Measurements from ENCODE around the gene ELP1.
"Not testable (repeated sequence)": the region's sequence is repeated elsewhere in the genome, so short reads cannot be mapped to it uniquely, and the experiment has no call there.

Gene ELP1, protein sequence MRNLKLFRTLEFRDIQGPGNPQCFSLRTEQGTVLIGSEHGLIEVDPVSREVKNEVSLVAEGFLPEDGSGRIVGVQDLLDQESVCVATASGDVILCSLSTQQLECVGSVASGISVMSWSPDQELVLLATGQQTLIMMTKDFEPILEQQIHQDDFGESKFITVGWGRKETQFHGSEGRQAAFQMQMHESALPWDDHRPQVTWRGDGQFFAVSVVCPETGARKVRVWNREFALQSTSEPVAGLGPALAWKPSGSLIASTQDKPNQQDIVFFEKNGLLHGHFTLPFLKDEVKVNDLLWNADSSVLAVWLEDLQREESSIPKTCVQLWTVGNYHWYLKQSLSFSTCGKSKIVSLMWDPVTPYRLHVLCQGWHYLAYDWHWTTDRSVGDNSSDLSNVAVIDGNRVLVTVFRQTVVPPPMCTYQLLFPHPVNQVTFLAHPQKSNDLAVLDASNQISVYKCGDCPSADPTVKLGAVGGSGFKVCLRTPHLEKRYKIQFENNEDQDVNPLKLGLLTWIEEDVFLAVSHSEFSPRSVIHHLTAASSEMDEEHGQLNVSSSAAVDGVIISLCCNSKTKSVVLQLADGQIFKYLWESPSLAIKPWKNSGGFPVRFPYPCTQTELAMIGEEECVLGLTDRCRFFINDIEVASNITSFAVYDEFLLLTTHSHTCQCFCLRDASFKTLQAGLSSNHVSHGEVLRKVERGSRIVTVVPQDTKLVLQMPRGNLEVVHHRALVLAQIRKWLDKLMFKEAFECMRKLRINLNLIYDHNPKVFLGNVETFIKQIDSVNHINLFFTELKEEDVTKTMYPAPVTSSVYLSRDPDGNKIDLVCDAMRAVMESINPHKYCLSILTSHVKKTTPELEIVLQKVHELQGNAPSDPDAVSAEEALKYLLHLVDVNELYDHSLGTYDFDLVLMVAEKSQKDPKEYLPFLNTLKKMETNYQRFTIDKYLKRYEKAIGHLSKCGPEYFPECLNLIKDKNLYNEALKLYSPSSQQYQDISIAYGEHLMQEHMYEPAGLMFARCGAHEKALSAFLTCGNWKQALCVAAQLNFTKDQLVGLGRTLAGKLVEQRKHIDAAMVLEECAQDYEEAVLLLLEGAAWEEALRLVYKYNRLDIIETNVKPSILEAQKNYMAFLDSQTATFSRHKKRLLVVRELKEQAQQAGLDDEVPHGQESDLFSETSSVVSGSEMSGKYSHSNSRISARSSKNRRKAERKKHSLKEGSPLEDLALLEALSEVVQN (N-terminal part only)

DNA sequence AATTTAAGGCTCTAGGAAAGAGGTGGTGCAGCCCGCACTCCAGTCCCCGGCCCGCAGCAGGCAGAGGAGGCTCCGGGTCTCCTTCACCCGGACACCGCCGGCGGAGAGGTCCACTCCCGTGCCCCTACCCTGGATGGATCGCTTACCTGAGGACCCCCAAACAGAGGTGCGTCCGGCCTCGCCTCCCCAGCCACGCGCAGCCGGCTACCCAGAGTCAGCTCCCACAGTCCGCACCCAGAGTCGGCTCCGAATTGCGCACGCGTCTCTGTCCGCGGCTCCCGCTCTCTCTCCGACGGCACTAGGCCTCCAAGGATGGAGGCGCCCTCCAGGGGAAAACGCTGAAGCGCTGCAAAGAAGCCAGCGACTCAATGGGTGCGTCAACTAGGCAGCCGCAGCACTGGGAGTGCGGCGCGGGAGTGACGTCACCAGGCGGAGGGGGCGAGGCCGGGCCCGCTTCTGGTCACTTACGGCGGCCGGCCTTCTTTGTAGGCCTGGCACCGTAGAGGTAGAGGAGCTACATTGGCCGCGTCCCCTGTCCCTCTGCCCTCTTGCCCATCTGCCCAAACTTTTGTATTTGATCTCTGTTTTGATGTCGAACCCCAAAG is at the start of gene ELP1:
Gene ELP1 (minus strand): TSS at position 407 of the 605 bp plus-strand sequence. CDS start 2,978 bp downstream, outside the sequence.
- DNase-seq = peak; percentile 93

DNA sequence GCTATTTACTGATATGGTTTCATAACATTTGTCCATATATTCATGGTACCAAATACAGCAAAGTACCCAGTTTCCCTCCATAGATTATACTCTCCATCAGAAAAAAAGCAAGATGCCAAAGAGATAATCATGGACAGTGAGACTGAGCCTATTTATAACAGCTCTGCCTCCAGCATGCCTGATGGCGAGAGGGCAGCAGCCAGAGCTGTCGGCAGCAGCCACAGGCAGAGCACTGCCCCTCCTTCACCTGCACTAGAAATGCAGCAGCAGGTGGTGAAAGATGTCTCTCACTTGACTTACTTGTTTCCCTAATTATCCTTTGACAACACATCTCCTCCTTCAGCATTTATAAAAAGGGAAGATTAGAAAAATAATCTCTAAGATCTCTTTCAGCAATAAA is 47.0 kb upstream of the ELP1 start:
- no peak for DNase-seq

DNA sequence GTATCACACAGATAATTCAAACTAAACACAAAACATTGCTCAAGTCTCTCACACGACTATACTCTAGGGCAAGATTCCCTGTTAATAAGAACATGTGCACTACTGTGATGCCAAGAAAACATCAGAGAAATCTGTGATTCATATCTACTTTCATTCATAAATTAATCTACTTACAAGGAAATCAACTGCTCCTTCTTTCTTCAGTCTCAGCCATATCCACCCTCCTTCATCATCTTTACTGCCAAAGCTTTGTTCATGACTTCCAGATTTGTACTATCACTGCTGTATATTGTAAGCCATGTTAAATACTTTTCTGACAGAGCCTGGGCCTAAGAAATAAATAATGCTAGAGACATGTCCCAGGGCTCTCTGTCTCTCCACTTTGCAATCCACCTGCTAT is 44.3 kb upstream of the ELP1 start:
- DNase-seq = no peak

DNA sequence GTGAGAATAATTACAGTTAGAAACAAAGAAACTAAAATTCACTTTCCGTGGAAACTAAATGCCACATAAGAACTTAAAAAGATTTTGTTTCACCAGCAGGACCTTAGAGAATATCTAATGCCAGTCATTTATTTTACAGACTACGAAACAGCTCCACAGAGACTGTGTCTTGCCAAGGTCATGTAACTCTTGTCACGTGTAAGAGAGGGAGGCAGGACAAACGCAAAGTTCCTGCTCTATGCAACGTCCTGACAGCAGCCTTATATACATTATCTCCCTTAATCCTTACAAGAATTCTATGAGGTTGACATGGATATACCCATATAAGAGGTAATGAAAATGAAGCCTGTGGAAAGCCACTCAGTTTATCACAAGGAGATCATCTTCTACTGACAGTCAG is 40.0 kb upstream of the ELP1 start:
- DNase-seq = no peak

DNA sequence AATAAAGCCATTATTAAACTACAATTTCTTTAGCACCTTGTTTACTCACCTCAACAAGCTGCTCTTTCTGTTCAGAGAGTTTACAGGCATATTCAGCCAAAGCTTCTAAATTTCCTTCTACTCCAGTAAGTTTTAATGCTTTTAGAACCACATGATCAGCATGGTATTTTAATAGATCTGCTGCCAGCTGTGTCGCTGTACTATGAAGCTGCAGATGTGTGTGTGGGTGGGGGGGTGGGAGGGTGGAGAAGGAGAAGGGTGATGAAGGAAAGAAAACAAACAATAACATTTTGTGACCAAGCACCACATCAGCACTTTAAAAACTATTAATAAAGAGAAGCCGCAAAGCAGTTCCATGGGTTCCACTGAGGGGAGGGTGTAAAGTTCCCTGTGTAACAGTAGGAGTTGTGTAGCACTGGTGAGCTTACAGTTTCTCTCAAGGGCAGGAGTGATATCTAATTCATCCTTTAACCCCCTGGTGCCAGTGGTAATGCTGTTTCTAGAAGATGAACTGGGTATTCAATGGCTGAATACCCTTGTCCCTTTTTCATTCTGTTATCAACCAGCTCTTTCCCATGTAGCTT is 38.8 kb upstream of the ELP1 start:
- no peak for DNase-seq

DNA sequence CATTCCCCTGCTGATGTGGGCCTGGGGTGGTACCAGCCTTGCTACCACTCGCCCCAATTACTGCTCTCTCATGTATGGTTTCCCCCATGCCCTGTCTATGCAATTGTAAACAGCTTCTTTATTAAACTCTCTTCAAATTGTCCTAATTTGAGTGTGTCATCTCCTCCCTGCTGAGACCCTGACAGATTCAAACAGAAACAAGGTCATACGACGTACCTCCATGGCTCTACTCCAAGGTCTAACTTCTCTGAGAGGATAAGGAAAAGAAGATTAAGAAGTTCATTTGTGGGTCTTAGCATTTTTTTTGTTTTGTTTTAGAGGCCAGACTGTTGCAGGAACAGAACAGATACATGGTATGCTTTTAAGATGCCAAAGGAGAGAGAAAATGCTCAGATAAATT is 38.3 kb upstream of the ELP1 start:
- DNase-seq = no peak

DNA sequence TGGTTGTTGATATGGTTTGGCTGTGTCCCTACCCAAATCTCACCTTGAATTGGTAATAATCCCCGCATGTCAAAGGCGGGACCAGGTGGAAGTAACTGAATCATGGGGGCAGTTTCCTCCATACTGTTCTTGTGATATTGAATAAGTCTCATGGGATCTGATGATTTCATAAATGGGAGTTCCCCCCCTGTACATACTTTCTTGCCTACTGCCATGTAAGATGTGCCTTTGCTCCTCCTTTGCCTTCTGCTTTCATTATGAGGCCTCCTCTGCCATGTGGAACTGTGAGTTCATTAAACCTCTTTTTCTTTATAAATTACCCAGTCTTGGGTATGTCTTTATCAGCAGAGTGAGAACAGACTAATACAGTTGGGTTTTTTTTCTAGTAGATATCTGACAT is 37.5 kb upstream of the ELP1 start:
- not testable (repeated sequence) for DNase-seq

DNA sequence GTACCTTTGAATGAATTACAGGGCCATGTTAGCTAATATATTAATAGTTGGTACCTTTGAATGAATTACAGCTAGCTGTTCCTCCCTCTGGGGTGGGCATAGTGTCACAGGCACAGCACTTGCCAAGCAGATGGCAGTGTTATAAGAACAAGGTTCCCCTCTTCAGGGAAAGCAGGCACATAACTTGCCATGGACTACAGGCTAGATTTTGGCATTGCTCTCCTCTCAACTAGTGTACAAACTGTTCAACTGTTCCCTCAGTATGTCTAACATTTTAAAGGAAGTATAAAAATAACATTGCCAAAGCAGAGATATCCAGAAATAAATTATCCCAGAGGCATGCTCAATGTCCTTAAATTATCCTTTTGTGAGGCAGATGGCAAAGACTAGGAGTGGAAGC is 34.0 kb upstream of the ELP1 start:
- DNase-seq = no peak

DNA sequence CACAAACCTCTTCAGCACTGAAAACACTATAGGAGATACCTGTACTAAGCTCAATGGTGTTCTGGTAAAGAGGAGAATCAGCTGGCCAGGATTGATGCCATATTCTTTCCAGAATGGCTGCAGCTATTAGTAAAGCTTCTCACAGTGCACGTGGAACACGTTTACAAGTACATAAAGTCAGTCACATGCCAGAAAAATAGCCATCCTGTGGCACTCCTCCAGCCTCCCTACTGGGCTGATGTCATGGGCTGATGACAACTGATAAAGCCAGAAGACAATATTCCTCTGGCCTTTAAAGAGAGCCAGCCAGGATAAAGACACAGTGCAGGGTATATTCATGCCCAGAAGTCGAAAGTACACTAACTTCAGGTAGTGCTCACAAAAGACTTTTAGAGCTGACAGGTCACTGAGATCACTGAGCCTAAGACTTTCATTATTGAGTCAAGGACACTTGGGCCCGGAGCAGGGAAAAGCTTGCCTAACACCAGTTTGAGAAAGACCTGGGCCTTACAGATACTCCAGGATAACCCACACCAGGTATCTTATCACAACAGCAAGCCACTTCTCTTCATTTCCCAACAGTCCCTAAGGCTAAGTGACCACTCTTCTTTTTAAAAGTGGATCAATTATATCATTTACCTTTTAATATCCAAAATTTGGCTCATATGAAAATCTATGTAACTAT is 29.7 kb upstream of the ELP1 start:
- DNase-seq = no peak

DNA sequence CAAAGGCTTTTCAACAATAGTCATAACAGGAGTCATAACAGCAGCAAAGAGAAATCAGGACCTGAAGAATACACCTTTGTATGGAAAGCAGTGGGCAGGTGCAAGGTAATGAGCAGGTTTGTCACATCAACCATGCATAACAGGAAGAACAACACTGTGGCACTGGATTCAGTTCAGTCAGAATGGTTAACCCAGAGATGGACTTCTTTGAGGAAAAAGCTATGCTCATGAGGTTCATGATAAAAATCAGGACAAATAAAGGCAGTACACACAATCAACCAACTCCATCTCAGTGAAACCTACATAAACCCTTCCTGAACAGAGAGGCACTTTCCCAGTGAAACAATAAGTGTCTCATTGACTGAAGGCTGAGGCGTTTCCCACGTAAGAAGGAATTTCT is 27.2 kb upstream of the ELP1 start:
- DNase-seq = no peak

DNA sequence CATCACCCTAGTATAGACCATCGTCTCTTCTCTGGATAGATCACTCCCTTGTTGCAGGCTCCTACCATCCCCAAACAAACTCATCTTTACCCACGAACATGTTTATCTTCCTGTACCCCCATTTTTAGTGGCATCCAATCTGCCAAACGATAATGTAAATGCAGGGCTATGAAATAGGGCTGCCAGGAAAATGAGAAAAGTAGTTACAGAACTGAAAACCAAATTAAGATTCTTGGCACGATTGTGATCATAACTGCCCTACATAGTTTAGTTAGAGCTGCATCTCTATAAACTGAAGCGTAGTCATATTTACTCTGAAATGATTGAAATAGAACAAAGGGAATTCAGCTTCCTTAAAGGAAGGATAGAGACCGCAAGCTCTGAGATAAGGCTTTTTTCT is 26.4 kb upstream of the ELP1 start:
- no peak for DNase-seq

DNA sequence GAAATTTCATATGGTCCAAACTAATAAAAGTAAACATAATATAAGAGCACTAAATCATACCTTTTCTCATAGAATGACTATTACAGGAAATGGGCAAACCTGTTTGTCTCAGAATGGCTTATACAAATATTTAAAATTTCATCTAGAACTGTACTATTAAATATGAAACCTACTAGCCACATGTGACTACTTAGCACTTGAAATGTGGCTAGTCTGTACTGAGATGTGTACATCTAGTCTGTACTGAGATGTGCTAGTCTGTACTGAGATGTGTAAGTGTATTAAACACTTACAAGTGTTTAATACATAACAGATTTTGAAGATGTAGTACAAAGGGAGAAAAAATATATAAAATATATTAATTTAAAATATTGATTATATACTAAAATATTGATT is 22.7 kb upstream of the ELP1 start:
- DNase-seq = peak; percentile 33

DNA sequence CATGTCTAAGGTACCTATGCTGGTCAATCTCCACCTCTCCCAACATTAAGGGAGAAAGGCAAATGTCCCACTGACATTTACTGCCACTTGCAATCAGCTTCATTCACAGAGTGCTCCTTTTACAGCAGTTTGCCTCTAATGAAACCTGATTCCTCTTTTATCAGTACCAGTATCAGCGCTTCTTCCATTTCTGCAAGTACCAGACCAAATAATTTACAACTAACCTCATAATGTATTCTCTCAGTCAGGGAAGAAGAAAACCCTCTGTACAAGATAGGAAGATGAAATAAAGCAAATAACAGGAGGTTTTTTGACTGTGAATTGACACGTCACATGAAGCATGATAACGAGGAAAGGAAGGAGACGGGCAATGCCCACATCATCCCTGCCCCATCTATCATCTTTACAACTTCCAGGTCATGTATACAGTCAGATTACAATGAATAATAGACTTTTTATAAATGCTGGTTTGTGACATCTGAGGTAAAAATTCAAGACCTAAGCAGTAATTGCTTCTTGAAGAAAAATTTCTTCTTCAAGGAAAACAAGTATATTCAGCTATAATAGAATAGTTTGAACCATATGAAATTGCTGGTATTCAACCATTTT is 22.2 kb upstream of the ELP1 start:
- DNase-seq = no peak

DNA sequence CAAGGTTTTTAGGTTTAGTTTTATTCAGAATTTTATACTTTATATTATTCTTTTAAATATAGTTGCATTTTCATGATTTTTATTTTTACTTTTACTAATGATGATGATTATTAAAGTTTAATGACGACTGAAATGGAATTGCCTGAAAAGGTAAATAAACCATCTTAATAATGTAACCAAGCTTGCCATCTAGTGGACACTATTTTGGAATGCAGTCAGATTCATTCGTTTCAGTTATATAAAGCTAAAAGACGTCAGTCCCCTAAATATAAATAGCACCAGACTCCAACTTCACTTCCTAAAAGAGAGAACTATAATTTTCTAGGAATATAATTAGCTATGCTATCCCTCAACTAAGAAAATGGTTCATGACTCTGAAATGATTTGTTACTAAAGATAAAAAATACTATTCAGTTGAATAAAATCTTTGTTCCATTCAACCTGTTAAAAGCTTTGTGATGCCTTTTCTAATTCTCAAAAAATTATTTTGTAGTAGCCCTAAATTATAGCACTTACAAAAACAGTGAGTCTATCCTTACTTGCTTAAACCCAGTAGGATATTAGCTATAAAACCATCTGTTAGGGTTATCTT is 20.2 kb upstream of the ELP1 start:
- peak; percentile 14 for DNase-seq

DNA sequence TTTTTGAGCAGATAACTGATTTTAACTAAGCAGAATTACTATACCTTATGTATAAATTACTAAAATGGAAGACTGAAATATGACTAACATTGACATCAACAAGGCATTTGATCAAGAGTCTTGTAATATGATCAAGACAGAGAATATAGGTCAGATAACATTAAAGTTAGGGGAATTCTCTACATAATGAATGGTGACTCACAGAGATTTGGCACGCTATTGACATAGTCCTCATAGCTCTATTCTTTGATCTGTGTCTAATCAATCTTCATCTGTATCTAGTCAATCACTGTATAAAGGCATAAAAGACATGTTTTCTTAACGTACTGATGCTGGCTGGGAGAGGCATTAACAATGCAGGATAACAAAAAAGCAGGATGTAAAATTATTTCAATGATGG is 17.7 kb upstream of the ELP1 start:
- DNase-seq = no peak

DNA sequence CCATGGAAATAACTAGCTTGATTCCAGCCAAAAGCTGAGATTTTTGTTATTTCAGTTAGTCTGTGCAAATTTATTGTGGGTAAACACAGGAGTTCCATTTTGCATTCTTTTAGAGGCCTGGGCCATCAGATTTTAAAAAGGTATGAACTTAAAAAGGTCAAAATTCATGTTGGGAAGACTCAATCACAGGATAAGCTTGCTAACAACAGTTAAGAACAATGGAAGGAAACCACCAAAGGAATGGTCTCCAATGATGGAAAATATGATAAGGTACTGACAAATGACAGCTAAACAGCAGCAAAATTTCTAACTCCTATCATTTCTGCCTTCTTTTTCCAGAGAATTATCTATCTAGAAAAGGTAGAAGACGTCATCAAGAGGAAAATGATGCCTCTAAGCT is 16.2 kb upstream of the ELP1 start:
- no peak for DNase-seq

DNA sequence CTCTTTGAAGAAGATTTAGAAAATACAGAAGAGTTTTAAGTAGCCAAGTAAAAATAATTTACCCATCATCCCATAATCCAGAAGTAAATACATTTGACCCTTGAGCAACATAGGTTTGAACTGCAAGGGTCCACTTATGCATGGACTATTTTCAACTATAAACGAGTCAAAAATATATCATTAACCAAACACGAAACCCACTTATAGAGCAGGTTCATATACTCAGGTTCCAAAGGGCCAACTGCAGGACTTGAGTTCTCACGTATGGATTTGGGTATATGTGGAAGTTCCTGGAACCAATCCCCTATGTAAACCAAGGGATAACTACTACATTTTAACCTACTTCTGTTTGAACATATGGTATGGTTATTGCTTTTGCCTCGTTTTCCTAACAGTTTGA is 6.1 kb upstream of the ELP1 start:
- DNase-seq = no peak

DNA sequence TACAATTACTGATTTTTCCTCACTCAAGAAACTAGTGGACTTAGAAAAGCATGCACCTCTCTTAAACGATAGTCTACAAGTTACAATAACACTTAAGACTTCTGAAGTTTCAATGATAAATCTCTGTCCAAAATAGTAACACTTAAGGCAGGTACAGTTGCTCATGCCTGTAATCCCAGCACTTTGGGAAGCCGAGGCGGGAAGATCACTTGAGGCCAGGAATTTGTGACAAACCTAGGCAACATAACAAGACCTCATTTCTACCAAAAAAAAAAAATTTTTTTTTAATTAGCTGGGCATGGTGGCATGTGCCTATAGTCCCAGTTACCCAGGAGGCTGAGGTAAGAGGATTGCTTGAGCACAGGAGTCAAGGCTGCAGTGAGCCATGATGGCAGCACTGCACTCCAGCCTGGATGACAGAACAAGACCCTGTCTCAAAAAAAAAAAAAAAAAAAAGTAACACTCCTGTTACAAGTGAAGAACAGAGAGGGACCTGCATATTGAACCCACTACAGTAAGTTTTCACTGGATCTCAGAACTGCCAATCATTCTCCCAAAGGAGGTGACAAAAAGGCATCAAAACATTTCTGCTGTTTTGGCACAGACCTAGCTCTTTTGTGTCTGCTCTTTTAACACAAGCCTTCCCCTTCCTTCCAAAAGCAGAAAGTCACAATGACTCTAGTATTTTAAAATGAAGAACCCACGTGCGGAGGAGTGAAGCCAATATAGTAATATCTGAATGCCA is 3.8 kb upstream of the ELP1 start:
- no peak for DNase-seq

DNA sequence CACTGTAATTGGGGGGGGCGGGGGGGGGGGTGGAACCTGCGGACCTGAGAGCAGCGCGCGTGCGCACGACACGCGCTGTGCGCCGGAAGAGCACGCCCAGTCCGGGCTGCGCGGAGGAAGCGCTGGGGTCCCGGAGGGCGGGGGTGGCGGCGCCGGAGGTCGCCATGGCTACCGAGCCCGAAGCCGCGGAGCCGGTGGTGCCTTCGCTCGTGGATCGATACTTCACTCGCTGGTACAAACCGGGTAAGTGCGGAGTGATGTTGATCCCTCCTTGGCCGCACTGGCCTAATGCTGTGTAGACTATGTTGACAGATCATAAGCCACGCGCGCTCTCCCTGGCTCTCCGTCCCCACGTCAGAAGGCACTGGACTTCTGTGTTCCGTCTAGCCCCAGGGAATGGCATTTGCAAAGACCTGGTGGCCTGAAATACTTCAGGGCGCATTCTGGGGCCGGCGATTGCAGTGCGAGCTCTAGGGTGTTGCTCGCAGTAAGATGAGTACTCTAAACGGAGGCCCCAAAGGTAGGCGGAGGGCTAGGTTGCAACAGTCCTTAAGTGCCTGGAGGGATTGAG is 484 bp upstream of the ELP1 start, which contains the start of gene ABITRAM:
Gene ABITRAM (plus strand): TSS at position 78 of the 571 bp plus-strand sequence. CDS start 87 bp downstream, at position 165.
- peak; percentile 75 for DNase-seq

DNA sequence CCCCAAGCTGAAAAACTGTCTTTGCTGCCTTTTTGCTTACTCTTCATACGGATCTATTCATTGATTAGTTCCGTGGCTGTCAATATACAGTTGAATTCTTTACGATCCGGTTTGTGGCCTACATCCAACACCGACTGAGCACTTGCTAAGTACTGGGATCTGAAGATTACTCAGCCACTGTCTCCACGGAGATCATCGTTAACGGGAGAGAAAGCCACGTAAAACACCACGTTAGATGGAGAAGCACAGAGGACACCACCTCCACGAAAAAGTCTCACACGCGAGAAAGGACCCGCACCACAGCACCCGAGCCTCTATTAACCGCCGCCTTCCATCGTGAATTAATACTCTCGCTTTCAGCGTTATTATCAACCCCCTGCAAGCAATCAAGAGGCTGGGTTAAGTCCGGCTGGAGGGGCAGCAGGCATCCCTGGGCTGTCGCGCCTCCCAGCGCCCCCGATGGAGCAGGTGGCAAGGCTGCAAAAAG is 650 bp downstream of the ELP1 start:
- DNase-seq = peak; percentile 7

Measured in activated CD4-positive, alpha-beta T cell treated with anti-CD3 and anti-CD28 coated beads, Interleukin-2, amount 50 U/mL, for 16 hours (primary cell).